HCT116 (cell line): ENCODE results near the gene ST3GAL3. TPM values are rescaled to one million over a fixed set of nuclear protein-coding genes. Genes with fewer than 3 reads are reported as not detected.

ENCODE experiments used
- ATAC-seq: fragments of 200-7000 bp; cut with Tn5 transposase; 2 replicates; pipeline ENCODE4 v1.9.1; 2020; ENCODE audit warnings: mild to moderate bottlenecking, moderate library complexity
- BruUV-seq: library from RNA; stranded (reverse); fragments of 400-500 nt; replicated peaks from 2 replicates; lab custom pipeline; 2021; lab: Mats Ljungman, UMichigan
- CTCF ChIA-PET: fragments of 300-600 bp; sonication (Branson Sonifier 250); formaldehyde crosslinking; loops from one replicate; lab custom pipeline; 2021; ENCODE audit warnings: antibody characterized with exemption; lab: Charles Lee
- POLR2A ChIA-PET: fragments of 300-600, 350-600 bp; sonication (Branson Sonifier 250); formaldehyde crosslinking; loops from one replicate; lab custom pipeline; 2021; ENCODE audit warnings: antibody characterized with exemption; lab: Charles Lee
- RAD21 ChIA-PET, 2 experiments: fragments of 300-600 bp; sonication (Branson Sonifier 250); formaldehyde crosslinking; loops; one replicate each; lab custom pipeline; 2023; ENCODE audit warnings: low total read pairs in 2 of 2; ENCODE audit not compliant: uncharacterized antibody in 2 of 2, unreplicated experiment in 2 of 2, low non-redundant PET in 1 of 2; lab: Charles Lee
- DNase-seq: peaks from one replicate; pipeline ENCODE4 v3.0.0-alpha.2; 2010; ENCODE audit warnings: low read depth, low spot score
- H2AFZ ChIP-seq: fragments of 200-600 bp; shearing (Covaris generic), sonication (generic); 2 replicates; pipeline ENCODE4 v1.6.1; 2017; ENCODE audit warnings: low read depth, mixed run types, mixed read lengths, antibody characterized with exemption, low read length; ENCODE audit not compliant: poor library complexity, severe bottlenecking
- H3K27ac ChIP-seq: 2 replicates; pipeline ENCODE4 v1.5.1; 2012; ENCODE audit warnings: low read depth, low read length
- H3K27me3 ChIP-seq: fragments of 200-600 bp; sonication (generic); 2 replicates; pipeline ENCODE4 v1.6.1; 2016; ENCODE audit warnings: mixed run types, low read length, mixed read lengths; ENCODE audit not compliant: insufficient read depth
- H3K36me3 ChIP-seq, 2 experiments: fragments of 200-500 bp in 1 of 2; fragments of 200-600 bp in 1 of 2; sonication (Bioruptor generic) in 1 of 2; sonication (generic) in 1 of 2; 2 replicates each; pipeline versions ENCODE4 v1.5.1 to v1.6.1; 2014 to 2016; ENCODE audit warnings: low read length in 2 of 2, inconsistent platforms in 1 of 2, mixed read lengths in 1 of 2, mixed run types in 1 of 2; ENCODE audit not compliant: insufficient read depth in 2 of 2, control insufficient read depth in 1 of 2
- H3K4me1 ChIP-seq, 2 experiments: fragments of 200-600 bp in 1 of 2; sonication (generic) in 1 of 2; 2 replicates each; pipeline versions ENCODE4 v1.5.1 to v1.6.1; 2012 to 2017; ENCODE audit warnings: low read length in 2 of 2, inconsistent platforms in 1 of 2, mild to moderate bottlenecking in 1 of 2, mixed read lengths in 1 of 2, mixed run types in 1 of 2, moderate library complexity in 1 of 2; ENCODE audit not compliant: insufficient read depth in 2 of 2, control insufficient read depth in 1 of 2
- H3K4me2 ChIP-seq: fragments of 200-600 bp; sonication (generic); 2 replicates; pipeline ENCODE4 v1.6.1; 2017; ENCODE audit warnings: mixed run types, low read length, mixed read lengths
- H3K4me3 ChIP-seq, 2 experiments: fragments of 200-600 bp in 1 of 2; sonication (generic) in 1 of 2; replicated peaks in 1 of 2; 2 replicates each; pipeline ENCODE4 v1.5.1; 2011 to 2016; ENCODE audit warnings: low read length in 2 of 2, control low read depth in 1 of 2, low read depth in 1 of 2, mild to moderate bottlenecking in 1 of 2, mixed read lengths in 1 of 2, mixed run types in 1 of 2
- H3K79me2 ChIP-seq: fragments of 200-600 bp; sonication (generic); 2 replicates; pipeline ENCODE4 v1.6.1; 2017; ENCODE audit warnings: mild to moderate bottlenecking, mixed run types, low read length, moderate library complexity, mixed read lengths; ENCODE audit not compliant: insufficient read depth
- H3K9ac ChIP-seq: fragments of 200-600 bp; sonication (generic); 2 replicates; pipeline ENCODE4 v1.6.1; 2016; ENCODE audit warnings: low read length, mixed read lengths
- H3K9me2 ChIP-seq: fragments of 200-600 bp; sonication (generic), shearing (Covaris generic); 2 replicates; pipeline ENCODE4 v1.6.1; 2017; ENCODE audit warnings: mixed run types, mild to moderate bottlenecking, moderate library complexity; ENCODE audit not compliant: insufficient read depth
- H3K9me3 ChIP-seq, 2 experiments: fragments of 200-500 bp in 1 of 2; fragments of 200-600 bp in 1 of 2; sonication (Bioruptor generic) in 1 of 2; sonication (generic) in 1 of 2; 2 replicates each; pipeline ENCODE4 v1.6.1; 2014 to 2017; ENCODE audit warnings: low read length in 2 of 2, mixed read lengths in 2 of 2, inconsistent platforms in 1 of 2, low read depth in 1 of 2, mild to moderate bottlenecking in 1 of 2, mixed run types in 1 of 2, moderate library complexity in 1 of 2; ENCODE audit not compliant: control insufficient read depth in 1 of 2, insufficient read depth in 1 of 2
- H4K20me1 ChIP-seq: fragments of 200-600 bp; sonication (generic), shearing (Covaris generic); 2 replicates; pipeline ENCODE4 v1.6.1; 2017; ENCODE audit warnings: mixed run types, mild to moderate bottlenecking, moderate library complexity; ENCODE audit not compliant: insufficient read depth
- CEBPB ChIP-seq: IDR thresholded peaks from 2 replicates; pipeline ENCODE4 v1.6.1; 2012; ENCODE audit warnings: low read depth
- CTCF ChIP-seq, 3 experiments: fragments of 200-600 bp in 1 of 3; sonication (generic) in 1 of 3; IDR thresholded peaks in 2 of 3; conservative IDR thresholded peaks in 1 of 3; 2 replicates each; pipeline ENCODE4 v1.5.1; 2012 to 2017; ENCODE audit warnings: low read depth in 2 of 3, low read length in 2 of 3, antibody characterized with exemption in 1 of 3, borderline replicate concordance in 1 of 3, control low read depth in 1 of 3, mild to moderate bottlenecking in 1 of 3, mixed read lengths in 1 of 3, mixed run types in 1 of 3, moderate library complexity in 1 of 3; ENCODE audit not compliant: insufficient read depth in 1 of 3
- FOSL1 ChIP-seq: IDR thresholded peaks from 2 replicates; pipeline ENCODE4 v1.6.1; 2012; ENCODE audit warnings: low read depth
- RAD21 ChIP-seq: IDR thresholded peaks from 2 replicates; pipeline ENCODE4 v1.6.1; 2012; ENCODE audit warnings: low read depth, mild to moderate bottlenecking
- REST ChIP-seq: IDR thresholded peaks from 2 replicates; pipeline ENCODE4 v1.6.1; 2012; ENCODE audit warnings: low read depth
- TCF7L2 ChIP-seq: IDR thresholded peaks from 2 replicates; pipeline ENCODE4 v1.7.0; 2011; ENCODE audit warnings: borderline replicate concordance, inconsistent platforms; ENCODE audit not compliant: insufficient read depth, insufficient read length; ENCODE audit errors: extremely low read depth
- ZFX ChIP-seq: fragments of 450-650 bp; IDR thresholded peaks from 2 replicates; pipeline ENCODE4 v1.6.1; 2017
- intact Hi-C: fragments of 100-400 bp; cut with micrococcal nuclease; formaldehyde crosslinking; loops from 2 replicates; pipeline ENCODE4 v1.10.0; 2022
- total RNA-seq: library from RNA; stranded (reverse); gene quantifications from one replicate; pipeline ENCODE4 v1.2.1, GENCODE V29; 2021; ENCODE audit not compliant: unreplicated experiment
- TF ChIP-seq, protein P1 (sequence below): IDR thresholded peaks from 2 replicates; pipeline ENCODE4 v1.6.1; 2011; ENCODE audit warnings: mild to moderate bottlenecking, low read length, moderate library complexity; ENCODE audit not compliant: insufficient replicate concordance; ENCODE audit errors: extremely low read depth
- TF ChIP-seq, protein P2 (sequence below): IDR thresholded peaks from 2 replicates; pipeline ENCODE4 v1.6.1; 2012

The ST3GAL3 gene
- total RNA-seq, 1 experiment from 2014 or later = 7.2 TPM

DNA sequence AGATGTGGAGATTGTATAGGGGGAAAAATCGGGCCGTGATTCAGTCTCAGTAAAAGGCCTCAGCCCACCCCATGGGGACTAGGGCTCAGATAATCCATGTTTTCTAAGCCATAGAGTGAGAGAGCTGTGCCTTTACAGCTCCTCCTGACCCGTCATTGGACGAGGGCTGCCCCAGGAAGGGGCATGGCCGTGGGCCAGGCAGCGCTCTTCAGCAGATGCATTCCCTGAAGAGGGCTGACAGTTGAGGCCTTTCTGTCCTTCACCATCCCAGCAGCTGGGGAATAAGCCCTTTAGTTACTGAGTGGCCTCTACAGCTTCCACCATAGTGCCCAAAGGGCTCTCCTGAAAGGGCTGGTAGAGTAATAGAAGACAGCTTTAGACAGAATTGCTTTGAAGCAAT is 57.2 kb downstream of the ST3GAL3 start:
- no peaks in the 10 kb centered on the region for H3K9me3 ChIP-seq
- no peak overlapping the region for H3K4me3 ChIP-seq
- BruUV-seq = no TSS peak
- ChIA-PET RAD21 (interaction anchor here (3.7 to 4.7 kb wide), 2 partner anchors 169 to 170 kb away, joined by 85 to 109 read pairs; partner anchors contain the start of gene ARTN (in 2 of the 2)), CTCF (interaction anchor here (1.4 to 9.2 kb wide), 6 partner anchors 9 to 283 kb away, joined by 3 to 479 read pairs (median 14); partner anchors contain the start of gene ARTN)
- intact Hi-C loops = loop anchor here (5.0 kb wide), 1 partner anchor 237 kb away; no protein-coding TSS in a partner anchor
- no peaks in the 10 kb centered on the region for H3K9me2 ChIP-seq
- TF ChIP-seq, protein P1, sequence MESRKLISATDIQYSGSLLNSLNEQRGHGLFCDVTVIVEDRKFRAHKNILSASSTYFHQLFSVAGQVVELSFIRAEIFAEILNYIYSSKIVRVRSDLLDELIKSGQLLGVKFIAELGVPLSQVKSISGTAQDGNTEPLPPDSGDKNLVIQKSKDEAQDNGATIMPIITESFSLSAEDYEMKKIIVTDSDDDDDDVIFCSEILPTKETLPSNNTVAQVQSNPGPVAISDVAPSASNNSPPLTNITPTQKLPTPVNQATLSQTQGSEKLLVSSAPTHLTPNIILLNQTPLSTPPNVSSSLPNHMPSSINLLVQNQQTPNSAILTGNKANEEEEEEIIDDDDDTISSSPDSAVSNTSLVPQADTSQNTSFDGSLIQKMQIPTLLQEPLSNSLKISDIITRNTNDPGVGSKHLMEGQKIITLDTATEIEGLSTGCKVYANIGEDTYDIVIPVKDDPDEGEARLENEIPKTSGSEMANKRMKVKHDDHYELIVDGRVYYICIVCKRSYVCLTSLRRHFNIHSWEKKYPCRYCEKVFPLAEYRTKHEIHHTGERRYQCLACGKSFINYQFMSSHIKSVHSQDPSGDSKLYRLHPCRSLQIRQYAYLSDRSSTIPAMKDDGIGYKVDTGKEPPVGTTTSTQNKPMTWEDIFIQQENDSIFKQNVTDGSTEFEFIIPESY = no peak
- TF ChIP-seq CTCF (IDR thresholded peaks at IDR 0.05 in 2 of 3, conservative IDR thresholded peaks at IDR 0.05 in 1 of 3; ENCODE audit: borderline replicate concordance in 1 of 3, insufficient read depth in 1 of 3, low read depth in 2 of 3, low read length in 2 of 3) (no peak), REST (no peak), RAD21 (no peak), TCF7L2 (no peak), CEBPB (no peak), FOSL1 (no peak), ZFX (no peak)
- TF ChIP-seq, protein P2, sequence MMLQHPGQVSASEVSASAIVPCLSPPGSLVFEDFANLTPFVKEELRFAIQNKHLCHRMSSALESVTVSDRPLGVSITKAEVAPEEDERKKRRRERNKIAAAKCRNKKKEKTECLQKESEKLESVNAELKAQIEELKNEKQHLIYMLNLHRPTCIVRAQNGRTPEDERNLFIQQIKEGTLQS = no peak
- TF ChIP-seq, all 23 proteins: peak for 0
- no peak for ATAC-seq
- Histone ChIP-seq H3K27ac (no peak overlapping the region), H3K27me3 (no peaks in the 10 kb centered on the region), H4K20me1 (no peaks in the 10 kb centered on the region), H2AFZ (no peak overlapping the region), H3K9ac (no peak overlapping the region), H3K4me1 (peaks cover 0 to 21% of the 10 kb centered on the region in 2 experiments; a peak in 3 of 4 replicates), H3K36me3 (no peaks in the 10 kb centered on the region), H3K79me2 (no peaks in the 10 kb centered on the region), H3K4me2 (no peak overlapping the region)
- DNase-seq = no peak
- POLR2A ChIA-PET = interaction anchor here (0.6 to 4.8 kb wide), 3 partner anchors 24 to 170 kb away, joined by 3 to 45 read pairs (median 22); partner anchors contain the start of gene ARTN
